Body of pancreas (tissue), 4 donors: ENCODE results near the gene CALML3. TPM values are rescaled to one million over a fixed set of nuclear protein-coding genes. Genes with fewer than 3 reads are reported as not detected.

Experiments used
- ATAC-seq: fragments of 150-250 bp; one replicate; pipeline ENCODE4 v1.9.1; 2016
- DNase-seq, 4 donors: peaks; one replicate each; pipeline ENCODE4 v3.0.0-alpha.2; 2019
- H3K27ac ChIP-seq, 4 donors: fragments of 200-600 bp; sonication (generic); 1 replicate in 3 of 4; 2 replicates in 1 of 4; pipeline versions ENCODE4 v1.5.1 to v1.6.1; 2016 to 2019; ENCODE audit warnings: mild to moderate bottlenecking in 1 of 4, mixed read lengths in 1 of 4, moderate library complexity in 1 of 4
- H3K27me3 ChIP-seq, 2 donors: fragments of 200-600 bp; sonication (generic); one replicate each; pipeline ENCODE4 v1.6.0; 2016; ENCODE audit warnings: mild to moderate bottlenecking in 1 of 2
- H3K36me3 ChIP-seq, 2 donors: fragments of 200-600 bp; sonication (generic); replicated peaks in 1 of 2; 2 replicates each; pipeline ENCODE4 v1.5.1; 2016; ENCODE audit warnings: low read depth in 2 of 2; ENCODE audit not compliant: insufficient read depth in 1 of 2
- H3K4me1 ChIP-seq: fragments of 200-600 bp; sonication (generic); one replicate; pipeline ENCODE4 v1.6.0; 2016
- H3K4me3 ChIP-seq, 2 donors: fragments of 200-600 bp; sonication (generic); 1 replicate in 1 of 2; 2 replicates in 1 of 2; pipeline ENCODE4 v1.5.1; 2016 to 2019
- H3K9me3 ChIP-seq, 3 donors: fragments of 200-600 bp; sonication (generic); 1 replicate in 2 of 3; 2 replicates in 1 of 3; pipeline ENCODE4 v1.5.1; 2016
- CTCF ChIP-seq, 7 experiments: fragments of 450-650 bp in 4 of 7; fragments of 200-600 bp in 3 of 7; sonication (generic) in 3 of 7; IDR thresholded peaks; one replicate each; pipeline ENCODE4 v1.5.1; 2016 to 2019; ENCODE audit warnings: antibody characterized with exemption in 7 of 7
- POLR2A ChIP-seq, 3 donors: fragments of 450-650 bp; IDR thresholded peaks; one replicate each; pipeline ENCODE4 v1.6.1; 2016; ENCODE audit warnings: antibody characterized with exemption in 3 of 3, mild to moderate bottlenecking in 2 of 3
- WGBS, 2 donors: methylation state at CpG; one replicate each; pipeline ENCODE4 v1.1.5; 2017; 5-methylcytosine and 5-hydroxymethylcytosine counted together
- intact Hi-C: fragments of 100-400 bp; cut with DNase I; formaldehyde crosslinking; loops from one replicate; pipeline ENCODE4 v1.15.1; 2023
- total RNA-seq, 2 donors: library from RNA; depleted of rRNA; stranded (reverse); fragments of >200 nt; gene quantifications; one replicate each; pipeline ENCODE4 v1.1.0, GENCODE V29; 2016

Gene CALML3
- total RNA-seq, 2 donors from 2014 or later, result not detected

GRCh38 chr10:5509236-5509635 is 15.5 kb upstream of the CALML3 start:
- no peak for DNase-seq
- WGBS, 2 donors, result 94 to 97% methylated on average over 9 of the region's 9 CpGs
- intact Hi-C loops, result no loop called here

GRCh38 chr10:5509691-5510090 is 15.1 kb upstream of the CALML3 start:
- Histone ChIP-seq H3K27me3 (no peaks in the 10 kb centered on the region), H3K4me1 (peaks cover 19% of the 10 kb centered on the region), H3K27ac (no peak overlapping the region), H3K4me3 (no peak overlapping the region), H3K36me3 (no peaks in the 10 kb centered on the region), H3K9me3 (no peaks in the 10 kb centered on the region)
- WGBS, 2 donors, result 94 to 96% methylated on average over 10 to 11 of the region's 11 CpGs
- TF ChIP-seq CTCF (IDR thresholded peaks at IDR 0.05) (no peak), POLR2A (IDR thresholded peaks at IDR 0.05) (no peak)
- DNase-seq (no peak), ATAC-seq (no peak)
- intact Hi-C loops, result no loop called here

More at GRCh38 chr10:5509236-5509635, 15.5 kb upstream of the CALML3 start:
- Histone ChIP-seq H3K4me1 (peaks cover 23% of the 10 kb centered on the region), H3K9me3 (no peaks in the 10 kb centered on the region), H3K27me3 (no peaks in the 10 kb centered on the region), H3K36me3 (no peaks in the 10 kb centered on the region), H3K4me3 (no peak overlapping the region), H3K27ac (no peak overlapping the region)
- no peak for ATAC-seq
- no peak for TF ChIP-seq POLR2A (IDR thresholded peaks at IDR 0.05)
- TF ChIP-seq CTCF (IDR thresholded peaks at IDR 0.05), result no peak

DNA sequence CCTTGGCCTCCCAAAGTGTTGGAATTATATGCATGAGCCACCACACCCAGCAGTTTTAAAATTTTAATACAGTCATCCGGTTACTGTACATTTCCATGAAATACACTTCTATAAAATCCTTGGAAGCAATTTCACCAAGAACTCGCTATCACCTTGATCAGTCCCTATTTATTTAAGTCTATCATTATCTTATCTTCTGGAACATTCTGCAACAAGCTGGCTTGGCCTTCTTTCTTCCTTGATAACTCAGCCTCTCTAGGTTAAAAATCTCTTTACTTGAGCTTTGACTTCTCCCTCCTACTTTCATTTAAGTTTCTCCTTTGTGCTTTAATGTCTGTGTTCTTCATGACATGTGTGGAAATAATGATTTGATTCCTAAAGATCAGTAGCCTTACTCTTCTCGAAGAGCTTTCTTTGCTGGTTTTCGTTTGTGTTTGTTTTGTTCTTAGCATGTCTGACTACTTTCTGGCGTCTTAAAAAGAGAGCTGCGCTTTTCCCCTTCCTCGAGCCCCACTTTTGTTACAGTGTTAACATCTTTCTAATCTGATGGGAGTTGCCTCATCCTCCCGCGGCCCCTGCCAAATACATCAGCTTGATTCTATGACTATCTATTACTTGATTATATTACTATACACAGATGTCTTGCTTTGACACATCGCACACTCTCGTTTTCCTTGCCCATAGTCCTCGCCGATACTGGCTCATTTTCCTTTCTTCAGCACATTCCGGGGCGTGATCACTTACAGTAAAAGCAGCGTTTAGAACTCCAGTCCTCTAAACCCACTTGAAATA is 14.3 kb upstream of the CALML3 start:
- Histone ChIP-seq H3K27ac (no peak overlapping the region), H3K4me1 (peaks cover 11% of the 10 kb centered on the region), H3K4me3 (no peak overlapping the region), H3K27me3 (no peaks in the 10 kb centered on the region), H3K9me3 (no peaks in the 10 kb centered on the region), H3K36me3 (no peaks in the 10 kb centered on the region)
- DNase-seq, result no peak
- intact Hi-C loops, result no loop called here
- TF ChIP-seq POLR2A (IDR thresholded peaks at IDR 0.05), result no peak
- TF ChIP-seq CTCF (IDR thresholded peaks at IDR 0.05), result no peak
- 83 to 87% methylated on average over 16 of the region's 16 CpGs for WGBS, 2 donors
- ATAC-seq, result no peak

DNA sequence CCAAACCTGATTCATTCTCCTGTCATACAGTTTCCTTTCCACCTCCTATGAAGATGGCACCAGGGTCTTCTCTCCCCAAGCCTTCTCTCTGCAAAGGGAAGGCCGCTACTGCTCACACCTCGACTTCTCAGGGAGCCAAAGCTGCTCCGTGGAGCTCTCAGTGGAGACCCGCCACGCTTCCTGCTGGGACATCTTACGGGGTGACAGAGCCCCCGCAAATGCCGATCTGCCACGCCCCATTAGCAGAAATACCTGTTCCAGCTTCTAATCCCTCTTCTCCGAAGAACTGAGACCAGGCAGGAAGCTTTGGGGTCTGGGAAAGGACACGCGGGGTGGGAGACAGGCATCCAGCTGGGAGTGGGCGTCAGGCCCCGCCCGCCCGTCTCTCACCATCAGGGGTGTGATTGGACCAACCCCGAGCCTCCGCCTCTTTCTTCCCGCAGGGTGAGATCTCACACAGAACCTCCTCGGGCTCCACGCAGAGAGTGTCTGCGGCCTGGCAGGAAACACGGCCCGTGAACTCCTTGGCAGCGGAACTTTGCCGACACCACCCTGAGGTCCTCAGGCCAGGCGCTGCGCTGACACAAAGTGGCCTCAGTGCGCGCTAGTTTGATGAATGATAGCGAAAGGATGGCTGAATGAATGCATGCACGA is 13.4 kb upstream of the CALML3 start:
- ATAC-seq (no peak), DNase-seq (no peak)
- H3K27ac ChIP-seq, result no peak overlapping the region
- no peak for TF ChIP-seq CTCF (IDR thresholded peaks at IDR 0.05)
- no peak for TF ChIP-seq POLR2A (IDR thresholded peaks at IDR 0.05)
- H3K4me3 ChIP-seq, result no peak overlapping the region
- WGBS, 2 donors, result 94% methylated on average over 25 to 32 of the region's 32 CpGs
- no peaks in the 10 kb centered on the region for H3K27me3 ChIP-seq
- no peaks in the 10 kb centered on the region for H3K9me3 ChIP-seq
- H3K36me3 ChIP-seq, result no peaks in the 10 kb centered on the region
- H3K4me1 ChIP-seq, result peaks cover 5% of the 10 kb centered on the region
- intact Hi-C loops, result no loop called here
